ENCODE results near the gene GNAI2.
A peak's percentile ranks its signal among the peaks of the same experiment; 100 is the strongest.

GNAI2 gene

GRCh38 chr3:50235716-50236483, at the start of gene GNAI2:
TSS of gene GNAI2 (plus strand) at chr3:50236204. CDS start at chr3:50236336, 132 bp downstream.
- peak; percentile 92 for ATAC-seq
- TF ChIP-seq ZNF70 (CRISPR knock-in tag; IDR thresholded peaks at IDR 0.05) (0 out of 2 replicates have a peak, but pooled peaks have one; percentile 20), ESRRG (CRISPR knock-in tag; IDR thresholded peaks at IDR 0.05) (no peak)

- TF ChIP-seq BACH2 (CRISPR knock-in tag; IDR thresholded peaks at IDR 0.05; ENCODE audit: borderline replicate concordance): no peak
- no peak for TF ChIP-seq PPARA (CRISPR knock-in tag; IDR thresholded peaks at IDR 0.05; ENCODE audit: borderline replicate concordance)
- no peak for TF ChIP-seq ZC3H10 (CRISPR knock-in tag; IDR thresholded peaks at IDR 0.05)
- TF ChIP-seq ISL1 (CRISPR knock-in tag; IDR thresholded peaks at IDR 0.05): no peak
- no peak for TF ChIP-seq ZNF70 (CRISPR knock-in tag; IDR thresholded peaks at IDR 0.05)
- TF ChIP-seq ARNTL (CRISPR knock-in tag; IDR thresholded peaks at IDR 0.05; ENCODE audit: borderline replicate concordance, low read depth): no peak
- no peak for TF ChIP-seq OSR1 (CRISPR knock-in tag; IDR thresholded peaks at IDR 0.05)
- TF ChIP-seq ZFP30 (CRISPR knock-in tag; IDR thresholded peaks at IDR 0.05): no peak
- no peak for TF ChIP-seq CREB5 (CRISPR knock-in tag; IDR thresholded peaks at IDR 0.05; ENCODE audit: low read depth)
- TF ChIP-seq TCF4 (CRISPR knock-in tag; IDR thresholded peaks at IDR 0.05; ENCODE audit: borderline replicate concordance): no peak
- no peak for TF ChIP-seq TOX (CRISPR knock-in tag; IDR thresholded peaks at IDR 0.05; ENCODE audit: borderline replicate concordance)
- TF ChIP-seq TSHZ2 (CRISPR knock-in tag; IDR thresholded peaks at IDR 0.05): no peak
- no peak for TF ChIP-seq ZNF565 (CRISPR knock-in tag; conservative IDR thresholded peaks at IDR 0.05; ENCODE audit: low read depth)
- TF ChIP-seq CSDC2 (CRISPR knock-in tag; IDR thresholded peaks at IDR 0.05): no peak
- TF ChIP-seq POU6F1 (CRISPR knock-in tag; IDR thresholded peaks at IDR 0.05; ENCODE audit: borderline replicate concordance, low read depth): no peak
- TF ChIP-seq RARB (CRISPR knock-in tag; IDR thresholded peaks at IDR 0.05): no peak
- no peak for TF ChIP-seq CSRNP3 (CRISPR knock-in tag; IDR thresholded peaks at IDR 0.05)
- no peak for ATAC-seq
Measured at GRCh38 chr3:50187750-50188149, 48.3 kb upstream of the GNAI2 start.

- no peak for TF ChIP-seq CREB5 (CRISPR knock-in tag; IDR thresholded peaks at IDR 0.05; ENCODE audit: low read depth)
- no peak for TF ChIP-seq BACH2 (CRISPR knock-in tag; IDR thresholded peaks at IDR 0.05; ENCODE audit: borderline replicate concordance)
- TF ChIP-seq CSRNP3 (CRISPR knock-in tag; IDR thresholded peaks at IDR 0.05): no peak
- no peak for TF ChIP-seq ZNF70 (CRISPR knock-in tag; IDR thresholded peaks at IDR 0.05)
- no peak for TF ChIP-seq PPARA (CRISPR knock-in tag; IDR thresholded peaks at IDR 0.05; ENCODE audit: borderline replicate concordance)
- no peak for TF ChIP-seq TCF4 (CRISPR knock-in tag; IDR thresholded peaks at IDR 0.05; ENCODE audit: borderline replicate concordance)
- peak; percentile 89 for ATAC-seq
Measured at GRCh38 chr3:50189274-50189673, 46.7 kb upstream of the GNAI2 start.

Data from SK-N-SH treated with all-trans-retinoic acid at 6 μM for 48 hours (cell line).